Measurements from ENCODE around the gene ECE2.

ECE2 gene

DNA sequence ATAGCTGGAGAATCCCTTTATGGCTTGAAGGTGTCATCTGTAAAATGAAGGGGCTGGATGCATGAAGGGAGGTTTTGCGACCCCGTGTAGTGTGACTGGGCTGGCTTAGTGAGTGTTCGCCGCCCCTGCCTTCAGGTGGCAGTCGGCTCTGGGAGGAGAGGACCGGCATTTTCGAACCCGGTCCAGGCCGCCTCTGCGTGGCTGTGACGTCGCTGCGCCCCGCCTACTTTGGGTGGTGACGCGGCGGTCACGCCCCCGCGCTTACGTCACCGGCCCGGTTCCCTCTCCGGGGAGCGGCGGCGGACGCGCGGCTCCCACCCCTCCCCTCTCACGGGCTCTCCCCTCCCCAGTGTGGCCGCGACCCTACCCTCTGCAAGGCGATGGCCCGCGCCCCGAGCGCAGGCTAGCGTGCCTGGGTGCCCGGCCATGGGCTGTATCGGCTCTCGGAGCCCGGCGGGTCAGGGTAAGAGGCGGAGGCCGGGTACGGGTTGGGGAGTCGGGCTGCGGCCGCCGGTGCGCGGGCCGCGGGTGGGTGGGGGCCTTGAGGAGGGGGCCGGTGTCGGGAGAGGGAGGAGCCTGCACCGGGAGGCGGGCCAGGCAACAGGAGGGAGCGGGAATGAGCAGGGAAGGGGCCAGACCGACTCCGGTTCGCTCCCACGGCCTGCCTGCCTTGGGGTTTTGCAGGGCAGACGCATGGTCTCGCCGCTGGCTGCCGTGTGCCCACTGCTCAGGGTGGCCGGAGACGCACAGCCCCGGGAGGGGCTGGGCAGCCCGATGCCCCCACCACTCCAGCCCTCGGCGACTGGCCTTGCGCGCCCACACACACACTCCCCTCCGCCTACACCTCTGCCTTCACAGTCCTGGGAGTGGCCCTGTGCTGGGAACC lies 60.1 kb downstream of the ECE2 start:
- H3K9ac ChIP-seq (ENCODE audit: low read length), result peak overlapping the region; percentile 59; the same call in 1 of the 2 replicates
- TF ChIP-seq EZH2 (optimal IDR thresholded peaks at IDR 0.05; ENCODE audit: low read depth, low read length), result no peak
- TF ChIP-seq EZH2phosphoT487 (IDR thresholded peaks at IDR 0.05; ENCODE audit: low read length), result no peak
- TF ChIP-seq CTCF (IDR thresholded peaks at IDR 0.05; ENCODE audit: low read length), result no peak
- peak overlapping the region; percentile 73 for H3K4me3 ChIP-seq (ENCODE audit: low read length)
- H3K27me3 ChIP-seq (replicated peaks; ENCODE audit: insufficient read depth, low read length), result no peaks in the 10 kb centered on the region
- peaks cover 35% of the 10 kb centered on the region for H4K20me1 ChIP-seq (ENCODE audit: insufficient read depth, low read length)
- DNase-seq, result peak; percentile 78
- H3K4me2 ChIP-seq (ENCODE audit: low read depth, low read length), result peak overlapping the region; percentile 69
- peaks cover 44% of the 10 kb centered on the region for H3F3A ChIP-seq (ENCODE audit: insufficient read depth, low read length)
- H2AFZ ChIP-seq (ENCODE audit: low read length), result peak overlapping the region; percentile 71
- H3K36me3 ChIP-seq (replicated peaks; ENCODE audit: insufficient read depth, low read length), result peaks cover 19% of the 10 kb centered on the region
- H3K4me1 ChIP-seq (ENCODE audit: low read length), result 0 out of 2 replicates have a peak, but pooled peaks cover 4% of the 10 kb centered on the region
- no peaks in the 10 kb centered on the region for H3K9me2 ChIP-seq (replicated peaks; ENCODE audit: insufficient read depth, low read length)
- H3K9me3 ChIP-seq (replicated peaks; ENCODE audit: insufficient read depth, low read length), result no peaks in the 10 kb centered on the region
- peak overlapping the region; percentile 57 for H3K27ac ChIP-seq (ENCODE audit: low read length)
- peaks cover 26% of the 10 kb centered on the region for H3K79me2 ChIP-seq (ENCODE audit: low read length)

- H3K79me2 ChIP-seq (ENCODE audit: low read length), result peaks cover 17% of the 10 kb centered on the region
- peaks cover 30% of the 10 kb centered on the region for H4K20me1 ChIP-seq (ENCODE audit: insufficient read depth, low read length)
- H3K36me3 ChIP-seq (replicated peaks; ENCODE audit: insufficient read depth, low read length), result peaks cover 11% of the 10 kb centered on the region
- H2AFZ ChIP-seq (ENCODE audit: low read length), result no peak overlapping the region
- peak overlapping the region; percentile 59; the same call in 1 of the 2 replicates for H3K9ac ChIP-seq (ENCODE audit: low read length)
- H3K4me1 ChIP-seq (ENCODE audit: low read length), result 0 out of 2 replicates have a peak, but pooled peaks cover 4% of the 10 kb centered on the region
- peaks cover 36% of the 10 kb centered on the region for H3F3A ChIP-seq (ENCODE audit: insufficient read depth, low read length)
- peak overlapping the region; percentile 73 for H3K4me3 ChIP-seq (ENCODE audit: low read length)
- no peaks in the 10 kb centered on the region for H3K27me3 ChIP-seq (replicated peaks; ENCODE audit: insufficient read depth, low read length)
- TF ChIP-seq EZH2 (optimal IDR thresholded peaks at IDR 0.05; ENCODE audit: low read depth, low read length), result no peak
- TF ChIP-seq CTCF (IDR thresholded peaks at IDR 0.05; ENCODE audit: low read length), result no peak
- TF ChIP-seq EZH2phosphoT487 (IDR thresholded peaks at IDR 0.05; ENCODE audit: low read length), result no peak
- no peaks in the 10 kb centered on the region for H3K9me3 ChIP-seq (replicated peaks; ENCODE audit: insufficient read depth, low read length)
- no peak overlapping the region for H3K27ac ChIP-seq (ENCODE audit: low read length)
- H3K9me2 ChIP-seq (replicated peaks; ENCODE audit: insufficient read depth, low read length), result no peaks in the 10 kb centered on the region
- H3K4me2 ChIP-seq (ENCODE audit: low read depth, low read length), result peak overlapping the region; percentile 69
- DNase-seq, result no peak
Measured at GRCh38 chr3:184336547-184337398, 61.0 kb downstream of the ECE2 start.

DNA sequence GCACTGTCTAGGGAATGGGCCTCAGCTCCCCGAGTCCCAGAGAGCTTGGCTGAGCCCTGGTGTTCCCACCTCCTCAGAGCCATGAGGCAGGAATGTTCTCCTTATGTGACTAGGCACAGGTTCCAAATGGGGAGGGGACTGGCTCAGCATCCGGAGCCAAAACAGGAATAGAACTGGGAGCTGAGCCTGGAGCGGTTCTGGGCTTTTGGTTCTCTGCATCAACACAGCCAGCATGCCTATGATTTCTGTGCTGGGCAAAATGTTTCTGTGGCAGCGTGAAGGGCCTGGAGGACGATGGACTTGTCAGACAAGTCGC lies 61.5 kb downstream of the ECE2 start, which contains the start of gene FAM131A:
FAM131A (plus strand) TSS at position 202 of the 316 bp plus-strand sequence; CDS start at position 233, 31 bp downstream.
- peaks cover 5% of the 10 kb centered on the region; the same call in 1 of the 2 replicates for H3K36me3 ChIP-seq (replicated peaks; ENCODE audit: insufficient read depth, low read length)
- peak within 1 kb of the TSS; percentile 69 for H3K4me2 ChIP-seq (ENCODE audit: low read depth, low read length)
- H3K9ac ChIP-seq (ENCODE audit: low read length), result peak within 1 kb of the TSS; percentile 59; the same call in 1 of the 2 replicates
- H3K27me3 ChIP-seq (replicated peaks; ENCODE audit: insufficient read depth, low read length), result no peaks in the 10 kb centered on the region
- H4K20me1 ChIP-seq (ENCODE audit: insufficient read depth, low read length), result peaks cover 24% of the 10 kb centered on the region
- peak within 1 kb of the TSS; percentile 73 for H3K4me3 ChIP-seq (ENCODE audit: low read length)
- no peaks in the 10 kb centered on the region for H3K9me2 ChIP-seq (replicated peaks; ENCODE audit: insufficient read depth, low read length)
- 0 out of 2 replicates have a peak, but pooled peaks cover 4% of the 10 kb centered on the region for H3K4me1 ChIP-seq (ENCODE audit: low read length)
- no peak within 1 kb of the TSS for H2AFZ ChIP-seq (ENCODE audit: low read length)
- H3K79me2 ChIP-seq (ENCODE audit: low read length), result peaks cover 11% of the 10 kb centered on the region; the same call in 1 of the 2 replicates
- H3K9me3 ChIP-seq (replicated peaks; ENCODE audit: insufficient read depth, low read length), result no peaks in the 10 kb centered on the region
- no peak for TF ChIP-seq EZH2phosphoT487 (IDR thresholded peaks at IDR 0.05; ENCODE audit: low read length)
- no peak for TF ChIP-seq EZH2 (optimal IDR thresholded peaks at IDR 0.05; ENCODE audit: low read depth, low read length)
- TF ChIP-seq CTCF (IDR thresholded peaks at IDR 0.05; ENCODE audit: low read length), result no peak
- peaks cover 30% of the 10 kb centered on the region for H3F3A ChIP-seq (ENCODE audit: insufficient read depth, low read length)
- no peak for DNase-seq
- H3K27ac ChIP-seq (ENCODE audit: low read length), result no peak within 1 kb of the TSS

All from MM.1S (cell line).